PC-3 (cell line): ENCODE data around the gene THADA. TPM values are rescaled to one million over a fixed set of nuclear protein-coding genes. Genes with fewer than 3 reads are reported as not detected.

Source experiments
- ATAC-seq: fragments of 200-7000 bp; cut with Tn5 transposase; 2 replicates; pipeline ENCODE4 v1.9.1; 2020; ENCODE audit warnings: mild to moderate bottlenecking, moderate library complexity
- BruUV-seq: library from RNA; stranded (reverse); fragments of 400-500 nt; replicated peaks from 2 replicates; lab custom pipeline; 2021; lab: Mats Ljungman, UMichigan
- CTCF ChIA-PET: fragments of 300-600 bp; sonication (Branson Sonifier 250); formaldehyde crosslinking; loops from one replicate; lab custom pipeline; 2022; ENCODE audit warnings: antibody characterized with exemption; lab: Charles Lee
- POLR2A ChIA-PET: fragments of 300-600 bp; sonication (Branson Sonifier 250); formaldehyde crosslinking; loops from one replicate; lab custom pipeline; 2022; ENCODE audit warnings: antibody characterized with exemption; ENCODE audit not compliant: unreplicated experiment; lab: Charles Lee
- DNase-seq: peaks from one replicate; pipeline ENCODE4 v3.0.0-alpha.2; 2015
- H2AFZ ChIP-seq: fragments of 300-600 bp; sonication (generic); 2 replicates; pipeline ENCODE4 v1.6.0; 2016; ENCODE audit warnings: antibody characterized with exemption, low read length
- H3F3A ChIP-seq: fragments of 300-600 bp; sonication (generic); one replicate; pipeline ENCODE4 v1.6.0; 2017; ENCODE audit warnings: antibody characterized with exemption, low read length, control low read depth, mild to moderate bottlenecking; ENCODE audit not compliant: unreplicated experiment
- H3K27ac ChIP-seq: fragments of 300-600 bp; sonication (generic); 2 replicates; pipeline ENCODE4 v1.5.1; 2016; ENCODE audit warnings: mild to moderate bottlenecking, low read length
- H3K27me3 ChIP-seq: fragments of 300-600 bp; sonication (generic); 2 replicates; pipeline ENCODE4 v1.6.1; 2016; ENCODE audit warnings: low read length, mixed read lengths
- H3K36me3 ChIP-seq: fragments of 300-600 bp; sonication (generic); 2 replicates; pipeline ENCODE4 v1.6.1; 2016; ENCODE audit warnings: low read depth, mixed run types, low read length, mixed read lengths
- H3K4me1 ChIP-seq: fragments of 300-600 bp; sonication (generic); 2 replicates; pipeline ENCODE4 v1.5.1; 2016; ENCODE audit warnings: low read length; ENCODE audit not compliant: insufficient read depth
- H3K4me2 ChIP-seq: fragments of 300-600 bp; sonication (generic); 2 replicates; pipeline ENCODE4 v1.6.0; 2016; ENCODE audit warnings: low read length
- H3K4me3 ChIP-seq: fragments of 300-600 bp; sonication (generic); 2 replicates; pipeline ENCODE4 v1.5.1; 2016; ENCODE audit warnings: mild to moderate bottlenecking, low read length, mixed read lengths
- H3K79me2 ChIP-seq: fragments of 300-600 bp; sonication (generic); 2 replicates; pipeline ENCODE4 v1.6.1; 2017; ENCODE audit warnings: low read length, mixed read lengths
- H3K9ac ChIP-seq: fragments of 300-600 bp; sonication (generic); 2 replicates; pipeline ENCODE4 v1.6.0; 2016; ENCODE audit warnings: mild to moderate bottlenecking, low read length
- H3K9me2 ChIP-seq: fragments of 300-600 bp; sonication (generic); replicated peaks from 2 replicates; pipeline ENCODE4 v1.6.1; 2016; ENCODE audit warnings: mixed run types, low read length, mixed read lengths
- H3K9me3 ChIP-seq: fragments of 300-600 bp; sonication (generic); 2 replicates; pipeline ENCODE4 v1.6.1; 2016; ENCODE audit warnings: low read length, mixed read lengths
- H4K20me1 ChIP-seq: fragments of 300-600 bp; sonication (generic); 2 replicates; pipeline ENCODE4 v1.6.1; 2016; ENCODE audit warnings: low read length, mixed read lengths
- EZH2 ChIP-seq: fragments of 300-600 bp; sonication (generic); IDR thresholded peaks from one replicate; pipeline ENCODE4 v1.6.1; 2017; ENCODE audit warnings: antibody characterized with exemption, mild to moderate bottlenecking, low read length; ENCODE audit not compliant: unreplicated experiment
- EZH2phosphoT487 ChIP-seq: fragments of 300-600 bp; sonication (generic); IDR thresholded peaks from 2 replicates; pipeline ENCODE4 v1.6.1; 2018; ENCODE audit warnings: mild to moderate bottlenecking, antibody characterized with exemption, low read length, borderline replicate concordance
- intact Hi-C: fragments of 100-400 bp; cut with micrococcal nuclease; formaldehyde crosslinking; loops from 2 replicates; pipeline ENCODE4 v1.9.0; 2023
- total RNA-seq: library from RNA; depleted of rRNA; stranded (reverse); fragments of >200 nt; gene quantifications from 2 replicates; pipeline ENCODE4 v1.2.3, GENCODE V29; 2014
- TF ChIP-seq, protein P1 (sequence below): fragments of 300-600 bp; sonication (generic); conservative IDR thresholded peaks from 2 replicates; pipeline ENCODE4 v1.5.1; 2017; ENCODE audit warnings: antibody characterized with exemption, low read depth, mild to moderate bottlenecking, low read length

THADA gene
- total RNA-seq, 1 experiment from 2014 or later: 33.6 TPM

- H3K36me3 ChIP-seq: no peaks in the 10 kb centered on the region
- BruUV-seq: no TSS peak
- no peak overlapping the region for H3K4me2 ChIP-seq
- H3F3A ChIP-seq: peaks cover 5% of the 10 kb centered on the region
- ChIA-PET POLR2A (no interaction called here), CTCF (no interaction called here)
- H3K9me2 ChIP-seq: no peaks in the 10 kb centered on the region
- TF ChIP-seq, protein P1, sequence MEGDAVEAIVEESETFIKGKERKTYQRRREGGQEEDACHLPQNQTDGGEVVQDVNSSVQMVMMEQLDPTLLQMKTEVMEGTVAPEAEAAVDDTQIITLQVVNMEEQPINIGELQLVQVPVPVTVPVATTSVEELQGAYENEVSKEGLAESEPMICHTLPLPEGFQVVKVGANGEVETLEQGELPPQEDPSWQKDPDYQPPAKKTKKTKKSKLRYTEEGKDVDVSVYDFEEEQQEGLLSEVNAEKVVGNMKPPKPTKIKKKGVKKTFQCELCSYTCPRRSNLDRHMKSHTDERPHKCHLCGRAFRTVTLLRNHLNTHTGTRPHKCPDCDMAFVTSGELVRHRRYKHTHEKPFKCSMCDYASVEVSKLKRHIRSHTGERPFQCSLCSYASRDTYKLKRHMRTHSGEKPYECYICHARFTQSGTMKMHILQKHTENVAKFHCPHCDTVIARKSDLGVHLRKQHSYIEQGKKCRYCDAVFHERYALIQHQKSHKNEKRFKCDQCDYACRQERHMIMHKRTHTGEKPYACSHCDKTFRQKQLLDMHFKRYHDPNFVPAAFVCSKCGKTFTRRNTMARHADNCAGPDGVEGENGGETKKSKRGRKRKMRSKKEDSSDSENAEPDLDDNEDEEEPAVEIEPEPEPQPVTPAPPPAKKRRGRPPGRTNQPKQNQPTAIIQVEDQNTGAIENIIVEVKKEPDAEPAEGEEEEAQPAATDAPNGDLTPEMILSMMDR: no peak
- no peak for TF ChIP-seq EZH2phosphoT487
- no peak for TF ChIP-seq EZH2
- no peak overlapping the region for H3K27ac ChIP-seq
- no peaks in the 10 kb centered on the region for H3K27me3 ChIP-seq
- intact Hi-C loops: no loop called here
- DNase-seq (peak; percentile 24), ATAC-seq (no peak)
- H2AFZ ChIP-seq: no peak overlapping the region
- H3K9ac ChIP-seq: no peak overlapping the region
- no peaks in the 10 kb centered on the region for H4K20me1 ChIP-seq
- H3K9me3 ChIP-seq: no peaks in the 10 kb centered on the region
- H3K79me2 ChIP-seq: no peaks in the 10 kb centered on the region
- no peak overlapping the region for H3K4me3 ChIP-seq
- peaks cover 39% of the 10 kb centered on the region for H3K4me1 ChIP-seq
Observed at GRCh38 chr2:43430489-43430888, 165.3 kb downstream of the THADA start.

- ChIA-PET CTCF (no interaction called here), POLR2A (no interaction called here)
- TF ChIP-seq EZH2 (no peak), EZH2phosphoT487 (no peak)
- TF ChIP-seq, protein P1: no peak
- no TSS peak for BruUV-seq
- peaks cover 5% of the 10 kb centered on the region for H3F3A ChIP-seq
- no peaks in the 10 kb centered on the region; the same call in 1 of the 2 replicates for H3K79me2 ChIP-seq
- peak overlapping the region; percentile 34; the same call in 1 of the 2 replicates for H3K4me2 ChIP-seq
- no peaks in the 10 kb centered on the region for H3K27me3 ChIP-seq
- no peak overlapping the region for H3K4me3 ChIP-seq
- no peaks in the 10 kb centered on the region for H3K36me3 ChIP-seq
- peak overlapping the region; percentile 56 for H3K27ac ChIP-seq
- no peaks in the 10 kb centered on the region for H3K9me3 ChIP-seq
- intact Hi-C loops: no loop called here
- no peak overlapping the region for H3K9ac ChIP-seq
- H4K20me1 ChIP-seq: no peaks in the 10 kb centered on the region
- ATAC-seq (peak; percentile 49), DNase-seq (peak; percentile 81)
- H2AFZ ChIP-seq: no peak overlapping the region
- H3K9me2 ChIP-seq: no peaks in the 10 kb centered on the region
- peaks cover 50% of the 10 kb centered on the region for H3K4me1 ChIP-seq
Observed at GRCh38 chr2:43429369-43429768, 166.5 kb downstream of the THADA start.

GRCh38 chr2:43427032-43427424, 168.8 kb downstream of the THADA start:
- POLR2A ChIA-PET: interaction anchor here (0.5 to 0.8 kb wide), 2 partner anchors 27 to 200 kb away, joined by 5 to 7 read pairs; partner anchors contain the start of gene ZFP36L2

More at GRCh38 chr2:43427032-43427424, 168.8 kb downstream of the THADA start:
- H3K9ac ChIP-seq: peak overlapping the region; percentile 61
- H3K27ac ChIP-seq: peak overlapping the region; percentile 93
- no peaks in the 10 kb centered on the region for H3K9me3 ChIP-seq
- no TSS peak for BruUV-seq
- intact Hi-C loops: no loop called here
- ATAC-seq: no peak
- no peaks in the 10 kb centered on the region for H3K27me3 ChIP-seq
- no peaks in the 10 kb centered on the region for H3K36me3 ChIP-seq
- H3K4me3 ChIP-seq: no peak overlapping the region
- TF ChIP-seq EZH2 (no peak), EZH2phosphoT487 (no peak)
- TF ChIP-seq, protein P1: no peak
- no peaks in the 10 kb centered on the region for H3K9me2 ChIP-seq
- peaks cover 5% of the 10 kb centered on the region for H3F3A ChIP-seq
- H4K20me1 ChIP-seq: no peaks in the 10 kb centered on the region
- H3K4me1 ChIP-seq: peaks cover 57% of the 10 kb centered on the region
- peak overlapping the region; percentile 37 for H3K4me2 ChIP-seq
- H2AFZ ChIP-seq: no peak overlapping the region
- H3K79me2 ChIP-seq: no peaks in the 10 kb centered on the region; the same call in 1 of the 2 replicates
- CTCF ChIA-PET: interaction anchor here (0.6 kb wide), 1 partner anchor 14 kb away, joined by 3 read pairs; no protein-coding TSS in a partner anchor
- DNase-seq: no peak
